Kasumi-1 (cell line): ENCODE measurements around the gene RASGRP2.
"Not testable (repeated sequence)": the region's sequence is repeated elsewhere in the genome, so short reads cannot be mapped to it uniquely, and the experiment has no call there.

ENCODE experiments used
- DNase-seq, 2 experiments: peaks; one replicate each; lab custom pipeline; 2025; lab: John Stamatoyannopoulos, UW

The RASGRP2 gene

DNA sequence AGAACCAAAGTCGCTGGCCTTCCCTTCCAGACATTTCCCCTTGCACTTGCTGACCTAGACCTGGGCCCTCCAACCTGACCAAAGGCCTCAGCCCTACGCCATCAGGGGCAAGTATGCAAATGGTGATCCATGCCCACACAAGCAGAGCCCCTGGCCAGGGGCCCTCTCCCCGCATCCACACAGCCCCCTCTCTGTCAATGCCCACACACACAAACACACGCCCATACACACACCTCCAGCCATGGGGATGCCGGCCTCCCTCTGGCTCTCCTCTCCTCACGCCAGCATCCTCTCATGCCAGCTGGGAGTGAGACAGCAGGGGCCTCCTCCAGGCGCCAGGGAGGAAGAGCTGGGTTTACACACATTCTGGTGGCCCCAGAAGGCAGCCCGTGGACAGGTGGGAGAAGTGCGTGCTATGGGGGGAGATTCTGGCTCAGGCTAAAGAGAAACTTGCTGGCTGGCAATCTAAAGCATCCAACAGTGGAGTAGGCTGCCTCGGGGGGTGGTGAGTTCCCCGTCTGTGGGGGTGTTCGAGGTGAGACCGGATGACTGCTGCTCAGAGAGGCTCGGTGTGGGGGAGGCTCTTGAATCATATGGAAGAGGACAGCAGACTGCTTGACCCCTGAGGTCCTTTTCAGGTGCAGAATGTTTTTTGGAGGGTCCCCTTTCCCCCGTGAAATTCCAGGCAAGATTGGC is 25.7 kb downstream of the RASGRP2 start:
- DNase-seq = no peak

DNA sequence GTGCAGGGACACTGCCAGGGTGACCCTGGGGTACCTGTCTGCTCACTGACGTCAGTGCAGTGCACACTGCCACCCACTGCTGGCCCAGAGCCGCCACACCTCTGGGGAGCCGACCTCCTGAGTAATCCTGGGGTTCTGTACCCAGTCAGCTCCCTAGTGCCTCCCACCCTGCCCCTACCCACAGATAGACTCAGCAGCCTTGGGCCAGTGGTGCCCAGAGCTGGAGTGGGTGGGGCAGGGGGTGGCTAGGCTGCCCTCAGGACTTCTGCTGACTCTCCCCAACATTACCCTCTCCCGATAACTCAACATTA is 26.7 kb downstream of the RASGRP2 start:
- DNase-seq = no peak

DNA sequence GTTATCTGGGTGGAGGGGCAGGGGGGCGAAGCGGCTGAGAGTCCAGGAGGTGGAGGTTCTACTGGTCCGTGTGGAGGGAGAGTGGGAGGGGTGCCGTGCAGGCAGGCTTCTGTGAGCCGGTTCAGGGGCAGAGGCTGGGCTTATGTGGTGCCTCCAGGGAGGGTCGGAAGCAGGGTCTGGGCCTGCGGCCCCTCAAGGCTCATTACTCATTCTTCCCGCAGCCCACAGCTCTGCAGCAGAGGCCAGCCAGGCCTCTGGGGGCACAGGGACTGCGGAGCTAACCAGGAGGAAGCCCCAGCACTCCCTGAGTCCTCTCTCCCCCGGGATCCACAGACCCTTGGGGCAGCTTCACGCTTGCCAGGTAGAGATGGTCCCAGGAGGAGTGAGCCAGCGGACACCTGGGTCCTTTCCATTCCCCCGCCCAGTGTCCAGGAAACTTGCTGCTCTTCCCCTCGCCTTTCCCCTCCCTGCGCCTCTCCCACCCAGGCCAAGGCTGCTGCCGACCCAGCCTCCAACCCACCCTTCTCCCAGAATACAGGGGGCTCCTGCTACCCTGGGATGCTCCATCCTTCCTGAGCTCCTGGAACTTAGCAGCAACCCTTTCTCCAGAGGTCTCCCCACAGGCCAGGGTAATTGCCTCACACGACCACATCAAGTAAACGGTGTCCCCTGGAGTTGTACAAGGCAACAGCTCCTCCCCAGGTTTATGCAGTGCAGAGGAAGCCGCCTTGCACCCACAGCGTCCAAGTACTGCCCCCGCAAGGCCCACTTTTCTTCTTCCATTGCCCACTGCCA is 27.3 kb downstream of the RASGRP2 start:
- peak in 1 of 2 experiments; percentile 13 for DNase-seq

DNA sequence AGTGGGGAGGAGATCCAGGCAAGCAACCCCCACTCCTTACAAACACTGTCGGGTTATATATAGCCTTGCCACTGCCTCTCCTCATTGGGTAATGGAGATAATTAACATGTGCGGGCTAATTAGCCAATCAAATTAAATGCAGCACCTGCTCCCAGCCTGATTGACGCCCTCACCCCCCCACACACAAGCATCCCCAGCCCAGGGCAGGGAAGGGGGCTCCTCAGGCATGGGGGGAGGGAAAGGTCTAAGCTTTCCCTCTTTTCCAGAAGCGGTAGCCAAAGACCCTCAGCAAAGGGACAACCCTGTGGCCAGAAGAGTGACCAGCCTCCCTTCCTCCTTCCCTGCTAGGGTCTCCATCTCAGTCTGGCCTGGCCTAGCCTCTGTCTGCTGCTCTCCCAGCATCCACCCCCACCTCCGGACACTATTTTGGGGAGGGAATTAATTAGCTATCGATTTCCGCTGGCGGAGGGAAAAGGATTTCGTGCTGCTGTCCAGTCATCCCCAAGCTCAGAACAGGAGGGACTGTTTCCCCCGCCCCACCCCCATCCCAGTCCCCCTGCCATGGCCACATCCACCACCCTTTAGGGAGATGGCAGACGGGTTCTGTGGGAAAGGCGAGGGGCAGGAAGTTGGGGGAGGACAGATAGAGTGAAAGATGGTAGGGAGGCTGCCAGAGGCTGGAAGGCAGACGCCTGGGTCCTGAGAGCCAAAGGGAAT is 28.0 kb downstream of the RASGRP2 start:
- DNase-seq = no peak

DNA sequence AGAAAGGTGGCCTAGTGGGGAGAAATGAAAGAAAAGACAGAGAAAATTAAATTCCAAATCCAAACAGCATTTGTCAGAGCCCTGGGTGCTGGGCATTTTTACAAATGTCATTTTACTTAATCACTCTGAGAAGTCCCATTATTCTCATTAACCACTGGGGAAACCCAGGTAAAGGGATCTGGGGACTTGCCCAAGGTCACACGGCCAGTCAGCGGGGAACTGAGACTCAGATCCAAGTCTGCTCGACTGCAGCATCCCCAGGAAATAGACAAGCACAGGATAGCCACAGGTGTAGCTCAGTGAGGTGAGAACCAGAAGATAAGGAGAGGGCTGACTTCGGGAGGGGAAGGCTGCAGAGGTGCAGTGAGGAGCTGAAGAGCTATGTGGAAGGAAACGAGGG is 28.8 kb downstream of the RASGRP2 start:
- DNase-seq = no peak

DNA sequence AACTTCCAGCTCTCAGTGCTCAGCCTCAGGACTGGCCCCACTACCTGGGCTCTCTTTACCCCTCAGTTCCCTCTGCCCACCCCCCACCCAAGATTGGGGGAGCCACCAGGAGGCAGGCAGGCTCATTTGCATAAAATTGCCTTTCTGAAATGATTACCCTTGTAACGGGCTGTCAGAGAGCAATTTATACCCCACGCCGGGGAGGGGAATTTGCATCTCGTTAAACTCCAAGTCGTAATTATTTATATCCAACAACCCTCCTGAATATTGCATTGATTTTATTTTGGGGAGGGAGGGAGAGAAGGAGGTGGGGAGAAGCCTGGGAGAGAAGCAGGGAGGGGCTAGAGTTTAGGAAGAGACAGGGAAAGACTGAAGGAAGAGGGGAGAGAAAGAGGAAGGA is 29.3 kb downstream of the RASGRP2 start:
- no peak for DNase-seq

DNA sequence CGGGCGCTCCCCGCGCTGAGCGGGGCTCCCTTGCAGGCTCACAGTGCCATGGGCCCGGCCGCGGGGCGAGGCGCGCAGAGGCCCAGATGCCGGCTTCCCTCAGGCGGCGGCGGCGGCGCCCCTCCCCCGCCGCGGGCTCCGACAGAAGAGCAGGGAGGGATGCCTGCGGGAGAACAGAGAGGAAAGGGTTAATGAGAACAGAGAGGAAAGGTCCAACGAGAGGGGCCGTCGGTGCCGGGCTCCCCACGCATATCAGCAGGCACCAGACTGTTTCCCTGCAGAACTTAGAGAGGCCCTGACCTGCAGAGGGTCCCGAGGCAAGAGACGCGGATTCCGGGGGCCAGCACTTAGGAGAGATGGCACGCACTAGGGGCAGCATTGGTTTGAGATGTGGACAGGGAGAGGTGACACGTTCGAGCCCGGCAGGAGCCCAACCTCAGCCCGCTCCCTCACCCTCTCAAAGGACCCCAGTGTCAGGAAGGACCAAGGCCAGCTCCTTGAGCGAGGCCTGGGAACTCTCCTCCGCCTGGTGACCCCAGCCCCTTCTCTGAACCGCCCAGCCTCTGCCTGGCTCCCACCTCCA is 30.1 kb downstream of the RASGRP2 start:
- no peak for DNase-seq

DNA sequence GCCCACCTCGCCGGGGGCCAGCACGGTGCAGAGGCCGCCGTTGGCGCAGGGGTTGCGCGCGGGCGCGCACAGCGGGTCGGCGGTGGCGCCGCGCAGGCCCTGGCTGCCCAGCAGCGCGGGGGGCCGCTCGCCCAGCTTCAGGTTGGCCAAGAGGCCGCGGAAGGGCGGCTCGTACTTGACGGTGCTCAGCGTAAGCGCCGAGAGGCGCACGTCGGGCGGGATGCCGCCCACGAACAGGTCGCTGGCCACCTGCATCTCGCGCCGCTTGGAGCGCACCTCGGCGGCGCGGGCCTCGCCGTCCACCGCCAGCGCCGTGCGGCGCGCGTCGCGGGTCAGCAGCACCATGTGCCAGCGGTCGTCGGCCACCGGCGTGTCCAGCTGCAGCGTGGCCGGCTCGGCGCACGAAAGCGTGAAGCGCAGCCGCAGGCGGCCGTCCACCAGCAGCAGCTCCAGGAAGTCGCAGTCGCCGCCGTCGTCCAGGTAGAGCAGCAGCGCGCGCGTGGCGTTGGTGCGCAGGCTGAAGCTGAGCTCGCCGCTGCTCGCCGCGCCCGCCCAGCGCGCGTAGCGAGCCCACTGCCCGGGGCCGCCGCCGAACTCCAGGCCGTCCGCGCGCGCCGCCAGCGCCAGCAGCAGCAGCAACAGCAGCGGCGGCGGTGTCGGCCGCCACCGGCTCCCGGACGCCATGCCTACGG is 30.8 kb downstream of the RASGRP2 start:
- no peak for DNase-seq

DNA sequence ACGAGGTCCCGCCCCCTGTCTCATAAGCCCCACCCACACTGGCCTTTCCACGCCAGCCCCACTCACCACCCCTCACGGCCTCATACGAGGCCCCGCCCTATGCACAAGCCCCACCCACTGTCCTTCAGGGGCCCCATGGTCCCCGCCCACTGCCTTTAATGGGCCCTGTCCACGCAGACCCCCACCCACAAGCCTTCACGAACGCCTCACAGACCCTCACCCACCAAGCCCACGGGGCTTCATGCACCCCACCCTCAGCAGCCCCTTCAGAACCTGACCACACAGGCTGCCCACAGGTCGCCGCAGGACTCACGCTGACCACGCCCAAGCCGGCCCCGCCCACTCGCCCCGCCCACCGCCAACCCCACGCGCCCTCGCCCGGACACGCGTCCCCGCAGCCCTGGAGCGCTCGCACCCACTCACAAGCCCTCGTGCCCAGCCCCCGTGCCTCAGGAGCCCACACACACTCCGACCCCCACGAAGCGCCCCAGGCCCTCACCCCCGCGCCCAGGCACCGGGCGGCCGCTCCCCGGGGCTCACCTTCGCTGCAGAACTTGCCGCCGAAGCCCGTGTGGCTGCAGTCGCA is 31.4 kb downstream of the RASGRP2 start:
- no peak for DNase-seq

DNA sequence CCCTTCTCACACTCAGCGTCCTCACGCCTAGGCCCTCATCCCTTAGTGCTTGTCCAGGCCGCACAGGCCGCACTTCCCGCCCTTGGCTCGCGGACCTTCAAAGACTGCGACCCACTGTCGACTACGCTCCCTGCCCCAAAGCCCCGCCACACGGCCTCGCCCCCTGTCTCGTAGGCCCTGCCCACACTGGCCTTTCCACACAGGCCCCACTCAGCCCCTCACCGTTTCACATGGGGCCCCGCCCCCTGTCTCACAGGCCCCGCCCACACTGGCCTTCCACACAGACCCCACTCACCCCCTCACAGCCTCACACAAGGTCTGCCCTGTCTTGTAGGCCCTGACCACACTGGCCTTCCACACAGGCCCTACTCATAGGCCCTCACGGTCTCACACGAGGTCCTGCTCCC is 32.0 kb downstream of the RASGRP2 start:
- no peak for DNase-seq

DNA sequence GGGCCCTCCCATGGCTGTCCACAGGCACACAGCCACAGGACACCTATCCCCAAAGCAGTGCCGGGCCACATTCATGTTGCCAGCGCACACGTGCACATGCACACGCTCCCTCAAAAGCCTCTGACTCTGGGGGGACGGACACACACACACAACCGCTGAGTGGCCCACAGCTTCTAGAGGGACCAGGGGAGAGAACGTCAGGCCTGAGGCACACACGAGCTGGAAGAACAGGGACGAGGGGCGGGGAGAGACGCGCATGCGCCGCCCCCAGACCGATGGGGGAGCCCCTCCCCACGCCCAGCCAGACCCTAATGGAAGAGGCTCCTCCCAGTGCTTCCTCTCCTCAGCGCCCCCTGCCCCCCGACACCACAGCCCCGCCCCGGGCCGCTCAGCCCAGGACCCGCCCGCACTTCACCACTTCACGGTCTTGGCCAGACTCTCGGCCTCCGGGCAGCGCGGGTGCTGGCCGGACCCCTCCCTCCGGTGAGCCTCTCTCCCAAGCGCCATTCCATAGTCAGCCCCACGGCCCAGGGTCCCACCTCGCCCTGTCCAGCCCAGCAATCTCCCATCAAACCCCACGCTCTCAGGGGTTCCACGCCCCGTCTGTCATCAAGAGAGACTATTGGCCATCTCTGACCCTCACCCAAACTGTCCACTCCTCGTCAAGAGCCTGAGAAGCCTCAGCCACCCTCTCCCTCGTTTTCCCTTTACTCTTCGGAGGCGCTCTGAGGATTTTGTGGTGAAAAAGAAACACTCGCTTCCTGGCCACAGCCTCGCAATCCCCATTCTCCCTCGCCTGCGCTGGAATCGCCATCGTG is 32.6 kb downstream of the RASGRP2 start:
- no peak for DNase-seq

DNA sequence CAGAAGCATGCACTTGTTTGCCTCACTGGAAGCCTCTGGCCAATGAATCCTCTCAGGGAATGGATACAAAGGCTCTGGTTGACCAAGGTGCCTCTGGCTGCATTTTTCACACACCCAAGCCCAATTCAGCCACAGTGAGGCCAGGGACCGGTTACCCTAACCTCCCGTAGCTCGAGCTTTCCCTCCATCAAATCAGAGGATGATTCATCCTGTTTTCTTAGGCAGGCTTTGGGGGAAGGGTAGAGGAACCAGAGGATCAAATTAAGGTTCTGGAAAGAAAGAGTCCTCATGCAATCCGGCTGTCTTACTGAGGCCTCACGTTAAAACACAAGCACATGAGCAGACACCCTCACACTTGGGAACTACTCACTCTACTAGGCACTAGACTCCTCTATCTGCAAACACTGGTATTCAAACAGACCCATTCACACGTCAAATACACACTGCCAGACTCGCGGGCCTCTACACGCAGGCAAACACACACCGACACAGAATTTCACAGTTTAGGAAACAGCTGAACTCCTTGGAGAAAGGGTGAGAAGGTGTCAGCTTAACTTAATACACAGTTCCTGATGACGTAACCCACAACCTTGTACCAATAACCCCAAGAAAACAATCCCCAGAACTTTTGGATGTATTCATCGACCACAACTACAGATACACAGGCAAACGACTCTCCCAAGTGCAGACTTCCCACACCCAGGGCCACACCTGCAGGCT is 33.4 kb downstream of the RASGRP2 start:
- DNase-seq = no peak

DNA sequence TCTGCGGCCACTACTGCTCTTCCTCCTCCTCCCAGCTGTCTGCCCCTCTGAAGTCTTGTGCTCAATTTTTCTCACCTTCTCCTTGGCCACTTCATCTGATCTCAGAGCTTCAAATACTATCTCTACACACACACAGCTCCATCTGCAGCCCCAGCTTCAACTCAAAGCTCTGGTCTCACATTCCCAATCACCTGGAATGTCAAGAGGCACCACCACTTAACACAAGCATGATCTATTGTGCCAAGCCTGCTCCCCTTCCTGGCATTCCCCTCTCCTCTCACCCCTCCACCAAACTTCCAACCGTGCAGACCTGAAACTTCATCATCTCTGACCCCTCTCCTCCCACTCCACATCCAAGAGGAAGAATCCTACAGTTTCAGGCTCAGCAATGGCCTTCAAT is 38.4 kb downstream of the RASGRP2 start:
- no peak for DNase-seq

DNA sequence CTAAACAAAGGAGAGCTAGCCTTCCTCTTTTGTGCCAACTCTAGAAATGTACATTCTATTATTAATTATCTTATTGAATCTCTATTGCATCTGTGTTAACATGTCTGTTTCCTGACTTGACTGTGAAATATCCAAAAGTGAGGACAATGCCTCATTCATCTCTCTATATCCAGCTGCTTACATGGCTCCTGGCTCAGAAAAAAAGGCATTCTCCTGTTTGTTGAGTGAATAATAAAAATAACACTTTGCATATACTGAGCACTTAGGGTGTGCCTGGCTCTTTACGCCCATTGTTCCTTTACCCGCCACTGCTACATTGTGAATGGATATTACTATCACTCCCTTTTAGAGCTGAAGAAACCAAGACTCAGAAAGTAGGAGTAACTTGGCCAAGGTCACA is 40.9 kb downstream of the RASGRP2 start:
- no peak for DNase-seq

DNA sequence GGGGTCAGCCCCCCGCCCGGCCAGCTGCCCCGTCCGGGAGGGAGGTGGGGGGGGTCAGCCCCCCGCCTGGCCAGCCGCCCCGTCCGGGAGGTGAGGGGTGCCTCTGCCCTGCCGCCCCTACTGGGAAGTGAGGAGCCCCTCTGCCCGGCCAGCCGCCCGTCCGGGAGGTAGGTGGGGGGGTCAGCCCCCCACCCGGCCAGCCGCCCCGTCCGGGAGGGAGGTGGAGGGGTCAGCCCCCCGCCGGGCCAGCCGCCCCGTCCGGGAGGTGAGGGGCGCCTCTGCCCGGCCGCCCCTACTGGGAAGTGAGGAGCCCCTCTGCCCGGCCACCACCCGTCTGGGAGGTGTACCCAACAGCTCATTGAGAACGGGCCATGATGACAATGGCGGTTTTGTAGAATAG is 42.0 kb downstream of the RASGRP2 start:
- not testable (repeated sequence) for DNase-seq

DNA sequence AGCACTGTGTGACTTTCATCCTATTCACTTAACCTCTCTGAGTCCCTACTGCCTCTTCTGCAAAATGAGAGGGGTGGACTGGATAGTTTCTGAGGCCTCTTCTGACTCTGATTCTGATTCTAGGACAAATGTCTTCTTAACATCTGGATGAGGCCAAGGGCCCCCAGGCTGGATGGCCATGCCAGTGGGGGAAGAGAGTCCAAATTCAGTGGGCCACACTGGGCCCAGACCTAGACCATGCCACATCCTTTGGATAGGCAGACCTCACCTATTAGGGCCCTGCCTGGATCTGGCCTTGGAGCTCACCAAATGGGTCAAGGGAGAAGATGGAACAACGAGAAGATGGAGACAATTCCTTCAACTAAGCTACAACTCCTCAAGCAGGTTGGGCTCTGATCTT is 45.5 kb downstream of the RASGRP2 start:
- DNase-seq = no peak

DNA sequence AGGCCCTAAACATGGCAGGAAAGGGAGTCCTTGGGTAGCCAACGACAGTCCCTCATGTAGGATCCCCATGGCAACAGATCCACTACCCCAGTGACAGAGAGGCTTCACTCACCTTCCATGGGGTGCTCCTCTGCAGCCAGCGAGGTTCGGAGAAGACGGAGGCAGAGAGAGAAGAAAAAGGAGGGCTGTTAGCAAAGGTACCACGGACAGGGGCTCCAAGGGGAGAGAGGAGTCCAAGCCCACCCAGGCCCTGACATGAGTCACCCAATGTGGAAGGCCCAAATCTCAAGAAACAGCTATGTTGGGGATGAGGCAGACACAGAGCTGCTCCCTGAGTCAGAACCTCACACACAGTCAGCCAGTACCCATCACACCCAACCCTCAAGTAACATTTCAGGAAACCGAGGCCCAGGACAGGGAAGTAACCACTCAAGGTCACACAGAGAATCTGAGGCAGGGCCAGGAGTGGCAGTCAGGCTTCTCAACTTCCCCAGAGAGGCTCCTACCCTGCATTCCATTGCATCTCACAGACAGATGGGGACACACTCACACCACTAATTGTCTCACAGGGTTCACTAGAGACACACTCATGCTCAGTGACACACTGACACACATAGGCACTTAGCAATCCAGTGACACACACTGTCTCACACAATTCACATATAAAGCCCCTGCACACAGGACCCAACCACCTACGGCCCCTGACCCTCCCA is 46.1 kb downstream of the RASGRP2 start:
- no peak for DNase-seq

DNA sequence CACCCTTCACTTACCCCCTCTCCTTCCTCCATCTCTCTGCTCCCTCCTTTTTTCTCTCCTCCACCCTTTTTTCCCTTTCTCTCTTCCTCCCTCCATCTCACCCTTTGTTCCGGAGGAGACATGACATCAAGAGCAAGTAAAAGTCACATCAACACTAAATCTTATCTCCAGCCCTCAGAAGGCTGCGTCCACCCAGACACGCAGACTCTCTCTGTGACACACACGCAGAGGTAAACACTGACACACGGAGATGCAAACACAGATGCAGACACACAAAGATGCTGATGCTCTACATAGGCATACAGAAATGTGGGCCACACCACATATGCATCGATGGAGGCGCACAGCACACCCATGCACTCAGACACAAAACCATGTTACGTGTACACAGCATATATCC is 47.9 kb downstream of the RASGRP2 start:
- no peak for DNase-seq

DNA sequence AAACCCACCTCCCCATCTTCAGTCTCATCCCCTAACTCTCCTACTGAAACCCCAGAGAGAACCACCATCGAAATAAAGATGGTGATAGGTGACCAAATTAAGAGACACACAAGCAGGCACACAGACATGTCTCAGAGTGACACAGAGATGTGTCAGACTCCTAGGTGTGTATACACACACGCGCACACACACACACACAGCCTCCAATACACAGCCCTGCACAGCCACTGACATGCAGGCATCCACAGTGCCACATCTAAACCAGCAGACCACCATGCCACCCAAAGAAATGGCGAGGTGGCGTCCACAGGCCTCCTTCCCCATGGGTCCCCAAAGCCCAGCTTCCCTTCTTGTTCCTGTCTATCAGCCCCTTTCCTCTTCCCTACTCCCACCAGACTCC is 48.4 kb downstream of the RASGRP2 start:
- no peak for DNase-seq
